Tibial nerve (tissue), 4 donors: Measurements from ENCODE around the gene NUDT9. TPM values are rescaled to one million over a fixed set of nuclear protein-coding genes. Genes with fewer than 3 reads are reported as not detected.
"Not testable (repeated sequence)": the region's sequence is repeated elsewhere in the genome, so short reads cannot be mapped to it uniquely, and the experiment has no call there.

Source experiments
- DNase-seq, 2 donors: peaks; one replicate each; pipeline ENCODE4 v3.0.0-alpha.2; 2019; ENCODE audit warnings: low spot score in 2 of 2
- H3K27ac ChIP-seq, 4 donors: fragments of 200-600 bp; sonication (generic) in 3 of 4; one replicate each; pipeline ENCODE4 v1.5.1; 2017 to 2019; ENCODE audit warnings: mild to moderate bottlenecking in 1 of 4
- H3K27me3 ChIP-seq, 2 donors: fragments of 200-600 bp; sonication (generic) in 1 of 2; one replicate each; pipeline versions ENCODE4 v1.5.1 to v1.6.0; 2017 to 2019
- H3K36me3 ChIP-seq, 3 donors: fragments of 200-600 bp; sonication (generic); one replicate each; pipeline ENCODE4 v1.5.1; 2018 to 2019
- H3K4me1 ChIP-seq, 4 donors: fragments of 200-600 bp; sonication (generic) in 3 of 4; one replicate each; pipeline ENCODE4 v1.5.1; 2017 to 2019
- H3K4me3 ChIP-seq, 4 donors: fragments of 200-600 bp; sonication (generic) in 3 of 4; one replicate each; pipeline ENCODE4 v1.5.1; 2017 to 2019; ENCODE audit warnings: mild to moderate bottlenecking in 1 of 4, moderate library complexity in 1 of 4
- H3K9me3 ChIP-seq, 4 donors: fragments of 200-600 bp; sonication (generic) in 3 of 4; one replicate each; pipeline ENCODE4 v1.5.1; 2017 to 2019
- CTCF ChIP-seq, 5 experiments: fragments of 200-600 bp in 3 of 5; fragments of 450-650 bp in 2 of 5; sonication (generic) in 3 of 5; IDR thresholded peaks; one replicate each; pipeline ENCODE4 v1.5.1; 2016 to 2019; ENCODE audit warnings: antibody characterized with exemption in 5 of 5, mild to moderate bottlenecking in 3 of 5, moderate library complexity in 2 of 5
- EP300 ChIP-seq, 2 donors: sonication (generic); formaldehyde crosslinking; IDR thresholded peaks; one replicate each; pipeline ENCODE4 v1.6.1; 2017; ENCODE audit warnings: antibody characterized with exemption in 2 of 2, mild to moderate bottlenecking in 1 of 2
- POLR2A ChIP-seq, 2 donors: fragments of 450-650 bp; IDR thresholded peaks; one replicate each; pipeline ENCODE4 v1.6.1; 2017; ENCODE audit warnings: antibody characterized with exemption in 2 of 2, mild to moderate bottlenecking in 2 of 2, moderate library complexity in 2 of 2
- WGBS, 2 donors: methylation state at CpG; one replicate each; pipeline ENCODE4 v1.1.5; 2018; 5-methylcytosine and 5-hydroxymethylcytosine counted together
- total RNA-seq, 4 donors: library from RNA; depleted of rRNA; stranded (reverse); fragments of >200 nt; gene quantifications; one replicate each; pipeline ENCODE4 v1.1.0, GENCODE V29; 2016

NUDT9 gene
- total RNA-seq, 4 donors from 2014 or later, result 15.0 to 33.3 (median 24.5) TPM

- Histone ChIP-seq H3K4me1 (peaks cover 0 to 21% (median 0%) of the 10 kb centered on the region in 4 donors), H3K9me3 (peaks cover 0 to 2% (median 0%) of the 10 kb centered on the region in 4 donors), H3K27me3 (no peaks in the 10 kb centered on the region), H3K4me3 (no peak overlapping the region), H3K27ac (no peak overlapping the region), H3K36me3 (peaks cover 0 to 50% (median 2%) of the 10 kb centered on the region in 3 donors)
- no peak for DNase-seq
- 76 to 83% methylated on average over 2 of the region's 2 CpGs for WGBS, 2 donors
- TF ChIP-seq EP300 (IDR thresholded peaks at IDR 0.05) (no peak), CTCF (IDR thresholded peaks at IDR 0.05) (no peak), POLR2A (IDR thresholded peaks at IDR 0.05) (no peak)
Observed at GRCh38 chr4:87491436-87491835, 69.1 kb downstream of the NUDT9 start.

GRCh38 chr4:87491851-87492250 is 69.5 kb downstream of the NUDT9 start:
- H3K27me3 ChIP-seq, H3K9me3 ChIP-seq, DNase-seq, H3K4me3 ChIP-seq: not testable (repeated sequence)
- H3K4me1 ChIP-seq, result peaks cover 0 to 21% (median 0%) of the 10 kb centered on the region in 4 donors
- 88 to 93% methylated on average over 2 of the region's 2 CpGs for WGBS, 2 donors
- H3K36me3 ChIP-seq, result peaks cover 0 to 53% (median 2%) of the 10 kb centered on the region in 3 donors
- H3K27ac ChIP-seq, result peak overlapping the region in 2 of 4 donors; percentile 40 to 53

GRCh38 chr4:87493115-87493514 is 70.7 kb downstream of the NUDT9 start:
- no peak for TF ChIP-seq POLR2A (IDR thresholded peaks at IDR 0.05)
- no peak for TF ChIP-seq CTCF (IDR thresholded peaks at IDR 0.05)
- no peak for TF ChIP-seq EP300 (IDR thresholded peaks at IDR 0.05)
- H3K4me3 ChIP-seq, result no peak overlapping the region
- H3K36me3 ChIP-seq, result peaks cover 0 to 51% (median 2%) of the 10 kb centered on the region in 3 donors
- peaks cover 0 to 24% (median 0%) of the 10 kb centered on the region in 4 donors for H3K4me1 ChIP-seq
- peak overlapping the region in 1 of 4 donors; percentile 53 for H3K27ac ChIP-seq
- WGBS, 2 donors, result 73 to 82% methylated on average over 3 of the region's 3 CpGs
- H3K27me3 ChIP-seq, result no peaks in the 10 kb centered on the region
- DNase-seq, result no peak
- peaks cover 0 to 2% (median 0%) of the 10 kb centered on the region in 4 donors for H3K9me3 ChIP-seq

- Histone ChIP-seq H3K36me3 (peaks cover 0 to 16% (median 2%) of the 10 kb centered on the region in 3 donors), H3K27ac (no peak overlapping the region)
Observed at GRCh38 chr4:87497159-87497558, 74.8 kb downstream of the NUDT9 start.

GRCh38 chr4:87497578-87497977 is 75.2 kb downstream of the NUDT9 start:
- peaks cover 0 to 16% (median 2%) of the 10 kb centered on the region in 3 donors for H3K36me3 ChIP-seq
- H3K27me3 ChIP-seq, result no peaks in the 10 kb centered on the region
- H3K4me3 ChIP-seq, result no peak overlapping the region
- no peak for DNase-seq
- peaks cover 0 to 41% (median 3%) of the 10 kb centered on the region in 4 donors for H3K4me1 ChIP-seq
- no peaks in the 10 kb centered on the region for H3K9me3 ChIP-seq
- TF ChIP-seq POLR2A (IDR thresholded peaks at IDR 0.05) (no peak), CTCF (IDR thresholded peaks at IDR 0.05) (no peak), EP300 (IDR thresholded peaks at IDR 0.05) (no peak)
- H3K27ac ChIP-seq, result peak overlapping the region in 2 of 4 donors; percentile 60 to 67
- WGBS, 2 donors, result 84 to 87% methylated on average over 3 of the region's 3 CpGs

More at GRCh38 chr4:87497159-87497558, 74.8 kb downstream of the NUDT9 start:
- peaks cover 0 to 41% (median under 1%) of the 10 kb centered on the region in 4 donors for H3K4me1 ChIP-seq
- TF ChIP-seq POLR2A (IDR thresholded peaks at IDR 0.05) (no peak), EP300 (IDR thresholded peaks at IDR 0.05) (no peak), CTCF (IDR thresholded peaks at IDR 0.05) (peak in 2 of 5 experiments; percentile 10 to 12)
- H3K4me3 ChIP-seq, result no peak overlapping the region
- no peaks in the 10 kb centered on the region for H3K27me3 ChIP-seq
- WGBS, 2 donors, result 95 to 96% methylated on average over 2 of the region's 2 CpGs
- H3K9me3 ChIP-seq, result no peaks in the 10 kb centered on the region
- DNase-seq, result no peak
